K562 (cell line): Measurements from ENCODE around the gene ABI2. TPM values are rescaled to one million over a fixed set of nuclear protein-coding genes. Genes with fewer than 3 reads are reported as not detected.

Experiments
- ATAC-seq: fragments of 200-7000 bp; cut with Tn5 transposase; 3 replicates; pipeline ENCODE4 v1.9.1; 2020; ENCODE audit warnings: moderate library complexity
- Bru-seq: library from RNA; stranded (reverse); fragments of 400-500 nt; gene quantifications from one replicate; lab custom pipeline; 2021; lab: Mats Ljungman, UMichigan
- BruChase-seq, 2 experiments: library from RNA; stranded (reverse); fragments of 400-500 nt; gene quantifications; one replicate each; lab custom pipeline; 2021; lab: Mats Ljungman, UMichigan
- BruUV-seq: library from RNA; stranded (reverse); fragments of 400-500 nt; replicated peaks from 2 replicates; lab custom pipeline; 2021; lab: Mats Ljungman, UMichigan
- CTCF ChIA-PET: fragments of 300-600 bp; formaldehyde crosslinking; extraction: SDS; loops from one replicate; lab custom pipeline; 2021; ENCODE audit warnings: low intra/inter-chr PET ratio; lab: Yijun Ruan, JAX
- POLR2A ChIA-PET: fragments of 300-600, 350-650 bp; sonication (Branson Sonifier 250); formaldehyde crosslinking; extraction: SDS; loops from one replicate; lab custom pipeline; 2021; ENCODE audit warnings: antibody characterized with exemption, inconsistent platforms; lab: Yijun Ruan, JAX
- DNase-seq, 4 experiments: peaks; one replicate each; pipeline versions ENCODE4 v3.0.0 to v3.0.0-alpha.2; 2011 to 2018; ENCODE audit warnings: low spot score in 3 of 4, mixed read lengths in 3 of 4; ENCODE audit errors: extremely low read depth in 1 of 4
- FAIRE-seq: peaks from 2 replicates; lab custom pipeline; 2011; peaks lifted over from hg19 to GRCh38; lab: Jason Lieb, UNC
- H2AFZ ChIP-seq: 2 replicates; pipeline ENCODE4 v1.6.0; 2011; ENCODE audit warnings: low read depth, low read length, control low read depth, inconsistent platforms
- H3K27ac ChIP-seq: fragments of 200-600 bp; 3 replicates; pipeline ENCODE4 v1.8.0; 2011; ENCODE audit warnings: low read depth, mild to moderate bottlenecking, control low read depth, inconsistent platforms, low read length, moderate library complexity, mixed read lengths; ENCODE audit errors: extremely low read depth
- H3K27me3 ChIP-seq, 2 experiments: fragments of 300-600 bp in 1 of 2; 2 replicates in 1 of 2; 3 replicates in 1 of 2; pipeline versions ENCODE4 v1.6.0 to v1.8.0; 2011; ENCODE audit warnings: inconsistent platforms in 2 of 2, low read length in 2 of 2, mild to moderate bottlenecking in 1 of 2, mixed read lengths in 1 of 2, moderate library complexity in 1 of 2; ENCODE audit not compliant: control insufficient read depth in 2 of 2, insufficient read depth in 2 of 2
- H3K36me3 ChIP-seq: fragments of 300-600 bp; 3 replicates; pipeline ENCODE4 v1.8.0; 2011; ENCODE audit warnings: mild to moderate bottlenecking, low read length, inconsistent platforms; ENCODE audit not compliant: control insufficient read depth, insufficient read depth
- H3K4me1 ChIP-seq, 2 experiments: fragments of 200-600 bp in 1 of 2; replicated peaks in 1 of 2; 2 replicates in 1 of 2; 3 replicates in 1 of 2; pipeline versions ENCODE4 v1.5.1 to v1.8.0; 2011; ENCODE audit warnings: inconsistent platforms in 2 of 2, low read length in 2 of 2, mild to moderate bottlenecking in 1 of 2, mixed read lengths in 1 of 2, moderate library complexity in 1 of 2; ENCODE audit not compliant: control insufficient read depth in 2 of 2, insufficient read depth in 2 of 2
- H3K4me2 ChIP-seq: 2 replicates; pipeline ENCODE4 v1.6.1; 2011; ENCODE audit warnings: low read length, control low read depth, inconsistent platforms, mixed read lengths; ENCODE audit not compliant: insufficient read depth
- H3K4me3 ChIP-seq: fragments of 200-600 bp; sonication (generic), shearing (Covaris generic); 2 replicates; pipeline ENCODE4 v1.5.1; 2016; ENCODE audit warnings: control low read depth, inconsistent platforms
- H3K79me2 ChIP-seq: fragments of 200-600 bp; 3 replicates; pipeline ENCODE4 v1.8.0; 2011; ENCODE audit warnings: low read length, inconsistent platforms; ENCODE audit not compliant: control insufficient read depth, insufficient read depth
- H3K9ac ChIP-seq, 2 experiments: 2 replicates each; pipeline versions ENCODE4 v1.6.0 to v1.6.1; 2011; ENCODE audit warnings: low read depth in 2 of 2, low read length in 2 of 2, control low read depth in 1 of 2, inconsistent platforms in 1 of 2, mild to moderate bottlenecking in 1 of 2, mixed read lengths in 1 of 2; ENCODE audit not compliant: insufficient read depth in 1 of 2
- H3K9me1 ChIP-seq: one replicate; pipeline ENCODE4 v1.6.0; 2011; ENCODE audit warnings: inconsistent platforms, mild to moderate bottlenecking, low read length, moderate library complexity; ENCODE audit not compliant: control insufficient read depth, insufficient read depth
- H3K9me3 ChIP-seq: replicated peaks from 2 replicates; pipeline ENCODE4 v1.5.1; 2011; ENCODE audit warnings: low read depth, low read length, inconsistent platforms; ENCODE audit not compliant: control insufficient read depth, insufficient read depth
- H4K20me1 ChIP-seq: replicated peaks from 2 replicates; pipeline ENCODE4 v1.6.1; 2011; ENCODE audit warnings: low read length, inconsistent platforms, mixed read lengths; ENCODE audit not compliant: control insufficient read depth, insufficient read depth
- FIP1L1 ChIP-seq: fragments of 200-400 bp; formaldehyde crosslinking; IDR thresholded peaks from 2 replicates; pipeline ENCODE4 v1.6.1; 2018; ENCODE audit warnings: mild to moderate bottlenecking, low read depth, low read length; ENCODE audit not compliant: poor library complexity, severe bottlenecking
- HNRNPUL1 ChIP-seq: fragments of 200-400 bp; formaldehyde crosslinking; IDR thresholded peaks from 2 replicates; pipeline ENCODE4 v1.6.1; 2017; ENCODE audit warnings: low read length
- MAFG ChIP-seq: fragments of 450-650 bp; conservative IDR thresholded peaks from 2 replicates; pipeline ENCODE4 v1.6.1; 2016; ENCODE audit warnings: missing genetic modification characterization, missing compliant biosample characterization
- POLR2G ChIP-seq: fragments of 200-400 bp; formaldehyde crosslinking; IDR thresholded peaks from 2 replicates; pipeline ENCODE4 v1.6.1; 2017; ENCODE audit warnings: low read depth, mild to moderate bottlenecking, antibody characterized with exemption, low read length, moderate library complexity
- PTBP1 ChIP-seq: fragments of 200-400 bp; formaldehyde crosslinking; IDR thresholded peaks from 2 replicates; pipeline ENCODE4 v1.6.1; 2017; ENCODE audit warnings: low read depth, low read length
- ZKSCAN1 ChIP-seq: fragments of 150-350 bp; IDR thresholded peaks from 2 replicates; pipeline ENCODE4 v1.6.1; 2016; ENCODE audit warnings: low read depth, low read length
- whole genome bisulfite sequencing: fragments of 100-300 bp; shearing (Covaris generic); methylation state at CpG from one replicate; pipeline ENCODE4 v1.1.6; 2016; ENCODE audit warnings: low coverage, mixed read lengths; ENCODE audit not compliant: insufficient coverage; ENCODE audit errors: missing lambda C conversion rate; 5-methylcytosine and 5-hydroxymethylcytosine counted together
- in situ Hi-C: fragments of 300-500 bp; cut with MboI; formaldehyde crosslinking; loops from 4 replicates; pipeline ENCODE4 v1.15.0; 2018; ENCODE audit warnings: inconsistent platforms, mixed read lengths
- intact Hi-C: fragments of 100-400 bp; cut with micrococcal nuclease; formaldehyde crosslinking; loops from 2 replicates; pipeline ENCODE4 v1.14.2; 2022
- long read RNA-seq, 3 experiments: library from polyadenylated mRNA in 2 of 3; library from RNA in 1 of 3; unstranded in 2 of 3; stranded (forward) in 1 of 3; transcript quantifications; one replicate each; pipeline ENCODE4 v2.0.0, GENCODE V29; 2019 to 2022
- polyA minus RNA-seq, 3 experiments: library from RNA; depleted of rRNA, polyadenylated mRNA; stranded (reverse); fragments of >200 nt; gene quantifications; 2 replicates each; pipeline ENCODE4 v1.2.3, GENCODE V29; 2011
- polyA plus RNA-seq, 8 experiments: library from polyadenylated mRNA; depleted of rRNA in 4 of 8; stranded (reverse) in 5 of 8; unstranded in 3 of 8; fragments of >200 nt; fragmentation: Nextera tagmentation in 2 of 8; fragmentation: Illumina TruSeq in 1 of 8; extraction: Ambion mirVana in 2 of 8; extraction: Trizol in 1 of 8; gene quantifications; 2 replicates each; pipeline versions ENCODE4 v1.2.1 to v1.2.3, GENCODE V29; 2011 to 2014; ENCODE audit warnings: inconsistent platforms in 1 of 8, missing spikeins in 1 of 8
- total RNA-seq, 7 experiments: library from RNA; depleted of rRNA in 6 of 7; stranded (reverse); fragments of >200 nt in 6 of 7; fragmentation: Illumina TruSeq in 2 of 7; extraction: Trizol in 2 of 7; gene quantifications; 2 replicates each; pipeline versions ENCODE4 v1.2.1 to v1.2.3, GENCODE V29; 2011 to 2021; ENCODE audit warnings: low replicate concordance in 1 of 7
- TF ChIP-seq, protein P1 (sequence below): sonication (generic); formaldehyde crosslinking; IDR thresholded peaks from 2 replicates; pipeline ENCODE4 v1.9.0; 2022; ENCODE audit warnings: mild to moderate bottlenecking, missing genetic modification reagents
- TF ChIP-seq, protein P2 (sequence below): fragments of 450-650 bp; formaldehyde crosslinking; IDR thresholded peaks from 2 replicates; pipeline ENCODE4 v1.4.0; 2020; ENCODE audit warnings: mild to moderate bottlenecking
- TF ChIP-seq, protein P3 (sequence below): fragments of 450-650 bp; formaldehyde crosslinking; IDR thresholded peaks from 2 replicates; pipeline ENCODE4 v1.4.0; 2020; ENCODE audit warnings: mild to moderate bottlenecking, moderate library complexity
- TF ChIP-seq, protein P4 (sequence below), 2 experiments: IDR thresholded peaks; 2 replicates each; pipeline ENCODE4 v1.6.1; 2011; ENCODE audit warnings: borderline replicate concordance in 1 of 2, control low read depth in 1 of 2, low read depth in 1 of 2, low read length in 1 of 2, mild to moderate bottlenecking in 1 of 2, mixed read lengths in 1 of 2, moderate library complexity in 1 of 2; ENCODE audit not compliant: insufficient read depth in 1 of 2, insufficient read length in 1 of 2, poor library complexity in 1 of 2, severe bottlenecking in 1 of 2; ENCODE audit errors: extremely low read depth in 1 of 2

The ABI2 gene
- total RNA-seq (2011; cell fraction: chromatin; rRNA removed; ENCODE audit: low replicate concordance), result 23.3 and 26.1 TPM in 2 replicates
- total RNA-seq (2011; cell fraction: nucleolus; rRNA removed), result 7.1 and 7.5 TPM in 2 replicates
- total RNA-seq (2011; cell fraction: nucleoplasm; rRNA removed), result 11.1 and 21.8 TPM in 2 replicates
- total RNA-seq (2014; rRNA removed) (7.3 and 12.3 TPM in 2 replicates), total RNA-seq (2014; rRNA removed; fragmentation: Illumina TruSeq; extraction: Trizol) (15.5 and 19.3 TPM in 2 replicates), total RNA-seq (2015; rRNA removed; fragmentation: Illumina TruSeq; extraction: Trizol) (11.4 and 11.5 TPM in 2 replicates), total RNA-seq (2021) (20.1 and 24.3 TPM in 2 replicates), polyA plus RNA-seq (2011; rRNA removed) (13.8 and 17.2 TPM in 2 replicates), polyA plus RNA-seq (2014; fragmentation: Illumina TruSeq; extraction: Trizol) (22.8 and 24.3 TPM in 2 replicates), polyA plus RNA-seq (2014; fragmentation: Nextera tagmentation; extraction: Ambion mirVana) (1 to 10 TPM; 5.3 to 5.6 TPM), polyA plus RNA-seq (2014; rRNA removed) (10.8 and 12.2 TPM in 2 replicates), polyA minus RNA-seq (2011; rRNA and poly(A)+ RNA removed) (8.2 and 8.9 TPM in 2 replicates), Bru-seq, nascent RNA (percentile 63 among the genes with signal in this experiment), BruChase-seq, experiment 1, labeled RNA remaining after a 2-hour chase (percentile 71 among the genes with signal in this experiment), BruChase-seq, experiment 2, labeled RNA remaining after a 6-hour chase (percentile 72 among the genes with signal in this experiment)
- polyA plus RNA-seq (2011; cell fraction: cytosol; rRNA removed), result 12.3 and 15.2 TPM in 2 replicates
- polyA plus RNA-seq (2011; cell fraction: nucleus; rRNA removed), result 19.3 and 31.7 TPM in 2 replicates
- 20.8 and 36.4 TPM in 2 replicates for polyA plus RNA-seq (2012)
- 10.4 and 16.7 TPM in 2 replicates for polyA minus RNA-seq (2011; cell fraction: cytosol; rRNA and poly(A)+ RNA removed)
- 6.9 and 7.8 TPM in 2 replicates for polyA minus RNA-seq (2011; cell fraction: nucleus; rRNA and poly(A)+ RNA removed)
- long read RNA-seq, experiment 1, full-length matches to known transcripts, result 6 of 19 reads
- long read RNA-seq, experiment 1, partial matches to known transcripts, result 6 of 19 reads
- long read RNA-seq, experiment 1, other reads (novel, unspliced or antisense), result 7 of 19 reads
- long read RNA-seq, experiment 2, full-length matches to known transcripts, result 1 of 11 reads
- long read RNA-seq, experiment 2, partial matches to known transcripts, result 1 of 11 reads
- long read RNA-seq, experiment 2, other reads (novel, unspliced or antisense), result 9 of 11 reads
- long read RNA-seq, experiment 3, full-length matches to known transcripts, result 3 of 5 reads
- long read RNA-seq, experiment 3, partial matches to known transcripts, result 0 of 5 reads
- long read RNA-seq, experiment 3, other reads (novel, unspliced or antisense), result 2 of 5 reads

DNA sequence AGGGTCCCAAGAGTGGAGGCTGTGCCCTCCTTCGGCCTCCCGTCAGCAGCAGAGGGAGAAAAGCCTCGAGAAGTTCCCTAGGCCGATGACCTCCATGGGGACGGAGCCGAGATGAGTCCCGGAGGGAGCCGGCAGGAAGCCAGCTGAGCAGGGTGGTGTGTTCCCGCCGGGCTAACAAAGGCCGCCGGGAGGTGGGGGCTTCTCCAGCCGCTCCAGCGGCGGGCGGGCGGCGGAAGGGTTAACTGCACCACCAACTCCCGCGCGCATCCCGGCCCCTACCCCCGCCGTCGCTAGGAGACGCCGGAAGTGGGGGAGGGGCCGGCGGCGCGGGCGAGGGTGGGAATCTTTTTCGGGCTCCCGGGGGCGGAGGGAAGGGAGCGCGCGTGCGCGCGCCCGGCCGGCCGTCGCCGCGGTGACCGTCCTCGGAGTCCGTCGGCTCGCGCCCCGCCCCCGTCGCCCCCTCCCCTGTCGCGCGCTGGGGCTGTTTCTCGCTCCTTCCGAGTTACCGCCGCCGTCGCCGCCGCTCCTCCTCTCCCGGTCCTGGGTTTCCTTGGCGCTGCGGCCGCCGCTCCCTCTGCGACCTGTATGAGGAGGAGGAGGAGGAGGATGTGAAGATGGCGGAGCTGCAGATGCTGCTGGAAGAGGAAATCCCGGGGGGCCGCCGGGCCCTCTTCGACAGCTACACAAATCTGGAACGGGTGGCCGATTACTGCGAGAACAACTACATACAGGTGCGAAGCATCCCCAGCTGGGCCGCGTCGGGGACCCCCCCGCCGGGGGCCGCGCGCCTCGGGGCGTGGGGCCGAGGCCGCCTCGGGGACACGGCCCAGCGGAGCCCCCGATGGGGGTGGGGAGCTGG, at the start of gene ABI2:
Gene ABI2 (plus strand): TSS at position 494 of the 859 bp plus-strand sequence. CDS start 121 bp downstream, at position 615.
- FAIRE-seq (no peak), DNase-seq (peak; percentile 83 to 90 (median 88)), ATAC-seq (peak; percentile 85)
- no peaks in the 10 kb centered on the region for H3K9me3 ChIP-seq
- in situ Hi-C loops (no loop called here), intact Hi-C loops (no loop called here)
- POLR2A ChIA-PET, result interaction anchor here (0.9 to 1.7 kb wide), 2 partner anchors 10 to 89 kb away, joined by 3 read pairs; partner anchors contain the start of gene CYP20A1
- H3K4me1 ChIP-seq, result peaks cover 0 to 13% of the 10 kb centered on the region in 2 experiments; a peak in 4 of 5 replicates
- peak within 1 kb of the TSS; percentile 88 for H3K4me2 ChIP-seq
- H3K9me1 ChIP-seq, result no peaks in the 10 kb centered on the region
- H3K9ac ChIP-seq, result peak within 1 kb of the TSS; percentile 64 to 92
- BruUV-seq, result TSS peak; percentile 57
- H3K27ac ChIP-seq, result peak within 1 kb of the TSS; percentile 71
- no peaks in the 10 kb centered on the region for H3K27me3 ChIP-seq
- under 1% methylated on average over 27 of the region's 98 CpGs for WGBS
- H3K79me2 ChIP-seq, result peaks cover 40% of the 10 kb centered on the region
- CTCF ChIA-PET, result no interaction called here
- H3K4me3 ChIP-seq, result peak within 1 kb of the TSS; percentile 96
- no peaks in the 10 kb centered on the region for H4K20me1 ChIP-seq
- peak within 1 kb of the TSS; percentile 95 for H2AFZ ChIP-seq
- no peaks in the 10 kb centered on the region for H3K36me3 ChIP-seq
- peak; percentile 53 for TF ChIP-seq FIP1L1
- TF ChIP-seq ZKSCAN1, result no peak
- no peak for TF ChIP-seq MAFG (tag)
- TF ChIP-seq, protein P1, sequence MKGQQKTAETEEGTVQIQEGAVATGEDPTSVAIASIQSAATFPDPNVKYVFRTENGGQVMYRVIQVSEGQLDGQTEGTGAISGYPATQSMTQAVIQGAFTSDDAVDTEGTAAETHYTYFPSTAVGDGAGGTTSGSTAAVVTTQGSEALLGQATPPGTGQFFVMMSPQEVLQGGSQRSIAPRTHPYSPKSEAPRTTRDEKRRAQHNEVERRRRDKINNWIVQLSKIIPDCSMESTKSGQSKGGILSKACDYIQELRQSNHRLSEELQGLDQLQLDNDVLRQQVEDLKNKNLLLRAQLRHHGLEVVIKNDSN (CRISPR knock-in tag), result no peak
- TF ChIP-seq, protein P2, sequence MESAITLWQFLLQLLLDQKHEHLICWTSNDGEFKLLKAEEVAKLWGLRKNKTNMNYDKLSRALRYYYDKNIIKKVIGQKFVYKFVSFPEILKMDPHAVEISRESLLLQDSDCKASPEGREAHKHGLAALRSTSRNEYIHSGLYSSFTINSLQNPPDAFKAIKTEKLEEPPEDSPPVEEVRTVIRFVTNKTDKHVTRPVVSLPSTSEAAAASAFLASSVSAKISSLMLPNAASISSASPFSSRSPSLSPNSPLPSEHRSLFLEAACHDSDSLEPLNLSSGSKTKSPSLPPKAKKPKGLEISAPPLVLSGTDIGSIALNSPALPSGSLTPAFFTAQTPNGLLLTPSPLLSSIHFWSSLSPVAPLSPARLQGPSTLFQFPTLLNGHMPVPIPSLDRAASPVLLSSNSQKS (CRISPR knock-in tag), result no peak
- TF ChIP-seq HNRNPUL1, result no peak
- TF ChIP-seq, protein P3, sequence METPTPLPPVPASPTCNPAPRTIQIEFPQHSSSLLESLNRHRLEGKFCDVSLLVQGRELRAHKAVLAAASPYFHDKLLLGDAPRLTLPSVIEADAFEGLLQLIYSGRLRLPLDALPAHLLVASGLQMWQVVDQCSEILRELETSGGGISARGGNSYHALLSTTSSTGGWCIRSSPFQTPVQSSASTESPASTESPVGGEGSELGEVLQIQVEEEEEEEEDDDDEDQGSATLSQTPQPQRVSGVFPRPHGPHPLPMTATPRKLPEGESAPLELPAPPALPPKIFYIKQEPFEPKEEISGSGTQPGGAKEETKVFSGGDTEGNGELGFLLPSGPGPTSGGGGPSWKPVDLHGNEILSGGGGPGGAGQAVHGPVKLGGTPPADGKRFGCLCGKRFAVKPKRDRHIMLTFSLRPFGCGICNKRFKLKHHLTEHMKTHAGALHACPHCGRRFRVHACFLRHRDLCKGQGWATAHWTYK (CRISPR knock-in tag), result no peak
- TF ChIP-seq PTBP1, result no peak
- TF ChIP-seq, protein P4, sequence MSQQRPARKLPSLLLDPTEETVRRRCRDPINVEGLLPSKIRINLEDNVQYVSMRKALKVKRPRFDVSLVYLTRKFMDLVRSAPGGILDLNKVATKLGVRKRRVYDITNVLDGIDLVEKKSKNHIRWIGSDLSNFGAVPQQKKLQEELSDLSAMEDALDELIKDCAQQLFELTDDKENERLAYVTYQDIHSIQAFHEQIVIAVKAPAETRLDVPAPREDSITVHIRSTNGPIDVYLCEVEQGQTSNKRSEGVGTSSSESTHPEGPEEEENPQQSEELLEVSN (IDR thresholded peaks at IDR 0.05; ENCODE audit: borderline replicate concordance in 1 of 2, extremely low read depth in 1 of 2, insufficient read depth in 1 of 2, insufficient read length in 1 of 2, low read depth in 1 of 2, low read length in 1 of 2, poor library complexity in 1 of 2, severe bottlenecking in 1 of 2), result peak in 1 of 2 experiments; percentile 20
- peak; percentile 76 for TF ChIP-seq POLR2G
